Measurements from ENCODE around the gene MS4A4E. TPM values are rescaled to one million over a fixed set of nuclear protein-coding genes. Genes with fewer than 3 reads are reported as not detected.

The MS4A4E gene
- total RNA-seq, 2 experiments from 2014 or later: not detected

Other genes starting within 250 kb of the MS4A4E start
- gene OOSP4B, start 226.0 kb downstream of the MS4A4E start, total RNA-seq: not detected
- gene OOSP2, start 202.7 kb downstream of the MS4A4E start, total RNA-seq: not detected
- not detected for gene MS4A3, start 186.5 kb downstream of the MS4A4E start, total RNA-seq
- not detected for gene MS4A2, start 154.5 kb downstream of the MS4A4E start, total RNA-seq
- not detected for gene MS4A6A, start 60.1 kb downstream of the MS4A4E start, total RNA-seq
- not detected for gene MS4A4A, start 37.5 kb upstream of the MS4A4E start, total RNA-seq
- gene MS4A6E, start 84.1 kb upstream of the MS4A4E start, total RNA-seq: not detected
- not detected for gene MS4A7, start 135.4 kb upstream of the MS4A4E start, total RNA-seq
- gene MS4A14, start 153.3 kb upstream of the MS4A4E start, total RNA-seq: not detected
- gene MS4A5, start 186.4 kb upstream of the MS4A4E start, total RNA-seq: not detected
- gene MS4A1, start 212.7 kb upstream of the MS4A4E start, total RNA-seq: under 1 TPM in 1 of 2 experiments, not detected in 1; 0.06 TPM
- gene MS4A12, start 249.6 kb upstream of the MS4A4E start, total RNA-seq: not detected